Heart left ventricle (tissue), 16 donors: Measurements from ENCODE around the gene GSG1L2. TPM values are rescaled to one million over a fixed set of nuclear protein-coding genes. Genes with fewer than 3 reads are reported as not detected.

ENCODE experiments used
- ATAC-seq, 4 donors: fragments of 200-7000 bp; cut with Tn5 transposase; one replicate each; pipeline ENCODE4 v1.9.1; 2020 to 2022; ENCODE audit warnings: moderate library complexity in 4 of 4, mild to moderate bottlenecking in 3 of 4, moderate number of reproducible peaks in 1 of 4
- DNase-seq, 5 donors: peaks; one replicate each; pipeline ENCODE4 v3.0.0-alpha.2; 2020
- H3K27ac ChIP-seq, 12 donors: fragments of 200-600 bp; sonication (generic) in 4 of 12; one replicate each; pipeline versions ENCODE4 v1.5.0 to v1.8.0; 2016 to 2022; ENCODE audit warnings: mild to moderate bottlenecking in 2 of 12
- H3K27me3 ChIP-seq, 9 donors: fragments of 200-600 bp; sonication (generic) in 2 of 9; one replicate each; pipeline versions ENCODE4 v1.5.1 to v1.8.0; 2016 to 2022; ENCODE audit warnings: mild to moderate bottlenecking in 3 of 9
- H3K36me3 ChIP-seq, 9 donors: fragments of 200-600 bp; sonication (generic) in 2 of 9; one replicate each; pipeline versions ENCODE4 v1.5.0 to v1.8.0; 2018 to 2022; ENCODE audit warnings: mild to moderate bottlenecking in 2 of 9
- H3K4me1 ChIP-seq, 12 donors: fragments of 200-600 bp; sonication (generic) in 4 of 12; one replicate each; pipeline versions ENCODE4 v1.5.0 to v1.8.0; 2016 to 2022; ENCODE audit warnings: mild to moderate bottlenecking in 3 of 12
- H3K4me3 ChIP-seq, 12 donors: fragments of 200-600 bp; sonication (generic) in 4 of 12; one replicate each; pipeline versions ENCODE4 v1.5.0 to v1.8.0; 2017 to 2022; ENCODE audit warnings: mild to moderate bottlenecking in 9 of 12, moderate library complexity in 4 of 12
- H3K9me3 ChIP-seq, 12 donors: fragments of 200-600 bp; sonication (generic) in 4 of 12; one replicate each; pipeline versions ENCODE4 v1.5.0 to v1.8.0; 2016 to 2022; ENCODE audit warnings: mild to moderate bottlenecking in 1 of 12
- CTCF ChIP-seq, 12 donors: fragments of 200-600 bp; sonication (generic) in 4 of 12; IDR thresholded peaks; one replicate each; pipeline versions ENCODE4 v1.5.0 to v1.8.0; 2018 to 2022; ENCODE audit warnings: antibody characterized with exemption in 12 of 12, mild to moderate bottlenecking in 5 of 12
- POLR2A ChIP-seq, 2 donors: fragments of 450-650 bp; IDR thresholded peaks; one replicate each; pipeline ENCODE4 v1.6.1; 2017; ENCODE audit warnings: antibody characterized with exemption in 2 of 2, mild to moderate bottlenecking in 2 of 2, moderate library complexity in 2 of 2
- WGBS, 4 donors: extraction: QIAGEN DNeasy Blood & Tissue Kit in 2 of 4; methylation state at CpG; one replicate each; pipeline versions ENCODE4 v1.1.5 to v1.1.7; 2013 to 2018; 5-methylcytosine and 5-hydroxymethylcytosine counted together
- intact Hi-C, 10 donors: fragments of 100-400 bp; cut with DNase I; formaldehyde crosslinking; loops; one replicate each; pipeline versions ENCODE4 v1.11.1 to v1.14.2; 2022
- polyA plus RNA-seq, 2 donors: library from polyadenylated mRNA; stranded (reverse); fragments of 200-250 nt; gene quantifications; one replicate each; pipeline ENCODE4 v1.2.3, GENCODE V29; 2013
- total RNA-seq, 9 donors: library from RNA; depleted of rRNA in 2 of 9; stranded (reverse); fragments of >200 nt in 2 of 9; fragmentation: NEBNext Ultra II Directional in 3 of 9; extraction: Animal tissue kit (Norgen Biotek cat#: 25700) in 3 of 9; gene quantifications; one replicate each; pipeline versions ENCODE4 v1.1.0 to v1.2.4, GENCODE V29; 2016 to 2023
- donor health status: ischemic (EF 13 %, LVEDD 7.1; RV severe dilation, severe dysfunction).
- donor health status: healthy with polysubstance abuse.
- donor health status: DM: no; HTN: yes; CAD: no.
- donor health status: DM: no; HTN: no; CAD: no.
- donor health status: ischemic (EF 25% LVEDD 6.9; RV normal size, moderate dysfunction).
- donor health status: ischemic (EF 25% LVEDD 5.7; RV mildly dilated, moderate dysfunction).
- donor health status: healthy.
- donor health status: DM: yes; HTN: yes; CAD: no.
- donor health status: ischemic (EF 35%, LVEDD 5.7; RV mildly dilated, moderate dysfunction).
- donor health status: nonischemic (EF 11% LVEDD 7.7; RV severe dilation, severe dysfunction).
- donor health status: DM: yes; HTN: yes; CAD: no.
- donor health status: PGD.
- donor health status: ischemic (EF 29% LVEDD 5.4; RV normal size, mild dysfunction).
- donor health status: nonischemic (EF 23%, LVEDD 6.1; RV moderate dilation, normal function).

The GSG1L2 gene
- total and polyA plus RNA-seq, 11 donors, result not detected

DNA sequence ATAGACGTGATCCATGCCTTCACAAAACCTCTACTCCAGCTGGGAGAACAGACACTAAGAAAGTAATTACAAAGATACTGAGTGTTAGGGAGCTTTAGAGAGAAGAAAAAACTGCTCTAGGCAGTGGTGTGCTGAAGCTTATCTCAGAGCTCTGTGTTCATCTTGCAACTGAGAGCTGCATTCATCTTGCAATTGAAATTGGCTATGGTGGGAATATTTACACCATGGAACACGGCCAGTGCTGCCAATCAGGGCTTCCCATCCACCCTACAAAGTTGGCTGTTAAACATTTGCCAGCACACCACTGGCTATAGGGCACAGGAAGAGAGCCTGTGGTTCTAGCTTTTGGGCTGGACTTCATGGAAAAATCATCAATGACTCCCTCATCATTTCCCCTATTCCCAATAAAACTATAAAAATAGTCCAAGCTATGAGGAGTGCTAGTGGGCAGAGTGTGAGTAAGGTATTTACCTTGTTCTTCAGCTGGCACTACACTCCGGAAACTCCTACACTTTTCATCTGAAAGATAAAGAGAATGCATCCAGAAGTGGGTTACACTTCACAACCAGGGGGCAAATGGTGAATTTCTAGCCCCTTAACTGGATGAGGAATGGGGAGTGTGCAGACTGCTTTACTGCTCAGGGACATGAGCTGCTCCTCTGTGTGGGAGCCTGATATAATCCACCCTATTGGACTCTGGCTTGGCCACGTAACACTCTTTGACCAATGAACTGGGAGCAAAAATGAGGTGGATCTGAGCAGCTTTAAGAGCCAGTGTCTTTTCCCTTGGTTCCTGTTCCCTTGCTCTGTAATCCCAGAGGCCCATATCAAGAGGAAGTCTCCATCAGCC, 11.6 kb downstream of the GSG1L2 start:
- WGBS, 4 donors, result 50 to 56% (median 53%) methylated on average over 4 of the region's 4 CpGs
- ATAC-seq, result peak; percentile 14 to 54 (median 39)

GRCh38 chr17:9809409-9809808, 12.5 kb downstream of the GSG1L2 start:
- H3K27ac ChIP-seq, result no peak overlapping the region
- intact Hi-C loops, result loop anchor here in 1 of 10 donors (10.0 kb wide), 1 partner anchor 75 kb away; no protein-coding TSS in a partner anchor
- ATAC-seq (no peak), DNase-seq (no peak)
- H3K36me3 ChIP-seq, result no peaks in the 10 kb centered on the region
- no peak overlapping the region for H3K4me3 ChIP-seq
- H3K27me3 ChIP-seq, result peaks cover 0 to 25% (median 0%) of the 10 kb centered on the region in 9 donors
- H3K9me3 ChIP-seq, result peaks cover 0 to 13% (median 2%) of the 10 kb centered on the region in 12 donors
- peaks cover 0 to 24% (median 0%) of the 10 kb centered on the region in 12 donors for H3K4me1 ChIP-seq
- TF ChIP-seq POLR2A (IDR thresholded peaks at IDR 0.05), result no peak
- no peak for TF ChIP-seq CTCF (IDR thresholded peaks at IDR 0.05)
- WGBS, 4 donors, result 88 to 91% (median 90%) methylated on average over 8 of the region's 8 CpGs

More for the DNA sequence above, 11.6 kb downstream of the GSG1L2 start:
- peaks cover 0 to 21% (median 0%) of the 10 kb centered on the region in 9 donors for H3K27me3 ChIP-seq
- intact Hi-C loops, result no loop called here
- H3K36me3 ChIP-seq, result no peaks in the 10 kb centered on the region
- no peak for DNase-seq
- H3K4me3 ChIP-seq, result no peak overlapping the region
- H3K4me1 ChIP-seq, result peaks cover 0 to 24% (median 0%) of the 10 kb centered on the region in 12 donors
- peaks cover 0 to 4% (median 0%) of the 10 kb centered on the region in 12 donors for H3K9me3 ChIP-seq
- TF ChIP-seq CTCF (IDR thresholded peaks at IDR 0.05) (no peak), POLR2A (IDR thresholded peaks at IDR 0.05) (no peak)
- H3K27ac ChIP-seq, result peak overlapping the region in 1 of 12 donors; percentile 1

DNA sequence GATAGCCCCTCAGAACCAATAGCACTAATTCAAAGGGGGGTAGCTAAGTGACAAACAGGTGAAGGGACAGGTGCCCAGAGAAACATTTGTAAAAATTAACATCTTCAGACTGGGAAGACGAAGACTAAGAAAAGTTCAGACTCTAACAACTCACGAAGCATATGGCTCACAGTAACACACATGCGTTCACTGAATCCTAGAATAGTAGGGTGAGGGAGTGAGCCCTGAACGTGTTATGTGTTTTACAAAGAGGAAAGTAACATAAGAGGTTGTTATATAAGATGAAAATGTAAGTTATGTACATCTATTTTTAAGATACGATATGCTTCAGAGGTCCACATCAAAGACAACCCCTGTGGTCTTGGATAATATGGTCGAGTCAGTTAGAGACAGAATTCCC, 15.2 kb downstream of the GSG1L2 start:
- Histone ChIP-seq H3K9me3 (peaks cover 0 to 17% (median 5%) of the 10 kb centered on the region in 12 donors), H3K27me3 (peaks cover 0 to 32% (median 0%) of the 10 kb centered on the region in 9 donors), H3K27ac (no peak overlapping the region), H3K4me3 (no peak overlapping the region), H3K36me3 (no peaks in the 10 kb centered on the region), H3K4me1 (peaks cover 0 to 28% (median 0%) of the 10 kb centered on the region in 12 donors)
- WGBS, 4 donors, result 78 to 86% (median 82%) methylated on average over 6 of the region's 6 CpGs
- TF ChIP-seq CTCF (IDR thresholded peaks at IDR 0.05) (no peak), POLR2A (IDR thresholded peaks at IDR 0.05) (no peak)
- ATAC-seq (no peak), DNase-seq (no peak)
- intact Hi-C loops, result loop anchor here in 1 of 10 donors (10.0 kb wide), 1 partner anchor 78 kb away; no protein-coding TSS in a partner anchor

- DNase-seq (no peak), ATAC-seq (no peak)
- no peak overlapping the region for H3K4me3 ChIP-seq
- intact Hi-C loops, result loop anchor here in 1 of 10 donors (10.0 kb wide), 1 partner anchor 79 kb away; no protein-coding TSS in a partner anchor
- peaks cover 0 to 35% (median 0%) of the 10 kb centered on the region in 9 donors for H3K27me3 ChIP-seq
- TF ChIP-seq CTCF (IDR thresholded peaks at IDR 0.05) (no peak), POLR2A (IDR thresholded peaks at IDR 0.05) (no peak)
- H3K4me1 ChIP-seq, result peaks cover 0 to 19% (median 0%) of the 10 kb centered on the region in 12 donors
- no peak overlapping the region for H3K27ac ChIP-seq
- no peaks in the 10 kb centered on the region for H3K36me3 ChIP-seq
- 38 to 92% (median 43%) methylated on average over 4 of the region's 4 CpGs for WGBS, 4 donors
- peaks cover 0 to 17% (median 5%) of the 10 kb centered on the region in 12 donors for H3K9me3 ChIP-seq
These were observed 16.1 kb downstream of the GSG1L2 start for GRCh38 chr17:9805769-9806168.
